ENCODE data around the gene ATG9B. TPM values are rescaled to one million over a fixed set of nuclear protein-coding genes. Genes with fewer than 3 reads are reported as not detected.
A peak's percentile ranks its signal among the peaks of the same experiment; 100 is the strongest.

ATG9B gene
- total and polyA plus RNA-seq, 2 of the 13 experiments (the other 11 are each of a cell fraction or from before 2014, with no cell fraction given): 0.24 TPM; not detected in 1

DNA sequence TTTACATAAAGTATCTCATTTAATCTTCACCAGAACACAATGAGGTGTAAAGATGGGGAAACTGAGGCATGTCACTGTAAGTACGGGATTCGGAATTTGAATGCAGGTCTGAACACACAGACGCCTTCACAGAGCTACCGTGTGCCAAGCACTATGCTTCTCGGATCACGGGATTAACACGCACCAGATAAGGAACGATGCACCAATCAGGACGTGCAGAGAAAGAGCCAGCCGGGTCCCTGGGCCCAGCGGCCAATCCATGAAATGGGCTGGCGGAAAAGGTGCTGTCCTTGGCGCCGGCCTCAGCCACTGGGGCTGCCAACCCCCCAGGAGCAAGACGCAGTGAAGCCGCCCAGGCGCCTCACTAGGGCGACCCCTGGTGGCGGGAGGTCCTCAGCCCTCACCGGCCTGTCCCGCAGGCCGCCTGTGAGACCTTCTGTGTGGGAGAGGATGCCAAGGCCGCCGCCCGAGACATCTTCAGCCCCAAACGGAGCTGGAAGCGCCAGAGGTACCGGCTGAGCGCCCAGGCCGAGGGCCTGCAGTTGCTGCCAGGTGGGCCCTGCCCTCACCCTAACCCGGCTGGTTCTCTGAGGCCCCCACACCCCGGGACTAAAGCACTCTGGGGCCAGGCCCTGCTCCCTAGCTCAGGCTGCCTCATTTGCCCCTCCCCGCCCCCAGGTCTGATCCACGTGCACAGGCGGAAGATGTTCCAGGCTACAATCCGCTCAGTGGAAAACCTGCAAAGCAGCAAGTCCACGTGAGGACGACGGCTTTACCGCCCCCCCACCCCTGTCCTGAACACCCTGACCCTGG, 15.6 kb downstream of the ATG9B start:
- Histone ChIP-seq H3K4me2 (ENCODE audit: low read depth, low read length) (peak overlapping the region; percentile 98), H3K9ac (ENCODE audit: insufficient read depth, low read depth, low read length) (peak overlapping the region; percentile 28; the same call in 1 of the 2 replicates), H3K4me1 (ENCODE audit: insufficient read depth, low read length) (peaks cover 96% of the 10 kb centered on the region), H2AFZ (ENCODE audit: low read length) (no peak overlapping the region), H3K4me3 (replicated peaks in 1 of 3; ENCODE audit: insufficient read depth in 1 of 3, low read depth in 2 of 3, low read length in 3 of 3) (peak overlapping the region; percentile 5 to 77 (median 62); a peak in 4 of 6 replicates), H3K36me3 (replicated peaks in 1 of 2; ENCODE audit: control insufficient read depth in 1 of 2, insufficient read depth in 2 of 2, low read length in 2 of 2) (no peaks in the 10 kb centered on the region), H4K20me1 (ENCODE audit: insufficient read depth, low read length) (no peaks in the 10 kb centered on the region), H3K27me3 (ENCODE audit: control insufficient read depth in 1 of 2, insufficient read depth in 2 of 2, low read length in 2 of 2) (peaks cover 0 to 2% of the 10 kb centered on the region in 2 experiments; a peak in 1 of 5 replicates), H3K27ac (ENCODE audit: extremely low read length, insufficient read depth, low read length) (no peak overlapping the region), H3K9me3 (ENCODE audit: low read length) (no peaks in the 10 kb centered on the region), H3K79me2 (ENCODE audit: insufficient read depth, low read length) (no peaks in the 10 kb centered on the region)
- ChIA-PET CTCF (ENCODE audit: low intra/inter-chr PET ratio, low total read pairs) (no interaction called here), POLR2A (interaction anchor here (1.6 to 5.2 kb wide), 5 partner anchors 11 to 77 kb away, joined by 6 to 31 read pairs (median 6); partner anchors contain the start of genes ABCB8 and CDK5)
- 62% methylated on average over 6 of the region's 40 CpGs for WGBS (ENCODE audit: low lambda C conversion rate)
- FAIRE-seq (no peak), DNase-seq (ENCODE audit: low spot score) (peak; percentile 47), ATAC-seq (peak; percentile 62)
- intact Hi-C loops (cut with micrococcal nuclease; ENCODE audit: unreplicated experiment) (no loop called here), in situ Hi-C loops (cut with HindIII; ENCODE audit: extremely low pct_ligation_motif_present, low pct_unique_long_range_greater_than_20kb) (no loop called here)
- no TSS peak for BruUV-seq (replicated peaks)
- TF ChIP-seq ZNF138 (CRISPR knock-in tag; IDR thresholded peaks at IDR 0.05; ENCODE audit: low read depth) (no peak), ZBTB8A (CRISPR knock-in tag; IDR thresholded peaks at IDR 0.05; ENCODE audit: borderline replicate concordance, low read depth) (no peak), ZNF383 (CRISPR knock-in tag; IDR thresholded peaks at IDR 0.05; ENCODE audit: borderline replicate concordance) (no peak), ZFY (CRISPR knock-in tag; IDR thresholded peaks at IDR 0.05) (peak; percentile 82), ARNT2 (CRISPR knock-in tag; IDR thresholded peaks at IDR 0.05; ENCODE audit: low read depth) (no peak), ISL2 (CRISPR knock-in tag; IDR thresholded peaks at IDR 0.05) (no peak), RCOR2 (CRISPR knock-in tag; IDR thresholded peaks at IDR 0.05) (peak; percentile 53; the same call in 1 of the 2 replicates), ZNF557 (CRISPR knock-in tag; IDR thresholded peaks at IDR 0.05) (no peak), NR3C1 (CRISPR knock-in tag; IDR thresholded peaks at IDR 0.05) (no peak), ZMYM4 (CRISPR knock-in tag; IDR thresholded peaks at IDR 0.05) (peak; percentile 95)
- TF ChIP-seq, protein P1, sequence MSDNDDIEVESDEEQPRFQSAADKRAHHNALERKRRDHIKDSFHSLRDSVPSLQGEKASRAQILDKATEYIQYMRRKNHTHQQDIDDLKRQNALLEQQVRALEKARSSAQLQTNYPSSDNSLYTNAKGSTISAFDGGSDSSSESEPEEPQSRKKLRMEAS (IDR thresholded peaks at IDR 0.05): peak; percentile 58
- TF ChIP-seq, protein P2, sequence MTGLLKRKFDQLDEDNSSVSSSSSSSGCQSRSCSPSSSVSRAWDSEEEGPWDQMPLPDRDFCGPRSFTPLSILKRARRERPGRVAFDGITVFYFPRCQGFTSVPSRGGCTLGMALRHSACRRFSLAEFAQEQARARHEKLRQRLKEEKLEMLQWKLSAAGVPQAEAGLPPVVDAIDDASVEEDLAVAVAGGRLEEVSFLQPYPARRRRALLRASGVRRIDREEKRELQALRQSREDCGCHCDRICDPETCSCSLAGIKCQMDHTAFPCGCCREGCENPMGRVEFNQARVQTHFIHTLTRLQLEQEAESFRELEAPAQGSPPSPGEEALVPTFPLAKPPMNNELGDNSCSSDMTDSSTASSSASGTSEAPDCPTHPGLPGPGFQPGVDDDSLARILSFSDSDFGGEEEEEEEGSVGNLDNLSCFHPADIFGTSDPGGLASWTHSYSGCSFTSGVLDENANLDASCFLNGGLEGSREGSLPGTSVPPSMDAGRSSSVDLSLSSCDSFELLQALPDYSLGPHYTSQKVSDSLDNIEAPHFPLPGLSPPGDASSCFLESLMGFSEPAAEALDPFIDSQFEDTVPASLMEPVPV (CRISPR knock-in tag; IDR thresholded peaks at IDR 0.05): peak; percentile 50; the same call in 1 of the 2 replicates
- TF ChIP-seq, protein P3, sequence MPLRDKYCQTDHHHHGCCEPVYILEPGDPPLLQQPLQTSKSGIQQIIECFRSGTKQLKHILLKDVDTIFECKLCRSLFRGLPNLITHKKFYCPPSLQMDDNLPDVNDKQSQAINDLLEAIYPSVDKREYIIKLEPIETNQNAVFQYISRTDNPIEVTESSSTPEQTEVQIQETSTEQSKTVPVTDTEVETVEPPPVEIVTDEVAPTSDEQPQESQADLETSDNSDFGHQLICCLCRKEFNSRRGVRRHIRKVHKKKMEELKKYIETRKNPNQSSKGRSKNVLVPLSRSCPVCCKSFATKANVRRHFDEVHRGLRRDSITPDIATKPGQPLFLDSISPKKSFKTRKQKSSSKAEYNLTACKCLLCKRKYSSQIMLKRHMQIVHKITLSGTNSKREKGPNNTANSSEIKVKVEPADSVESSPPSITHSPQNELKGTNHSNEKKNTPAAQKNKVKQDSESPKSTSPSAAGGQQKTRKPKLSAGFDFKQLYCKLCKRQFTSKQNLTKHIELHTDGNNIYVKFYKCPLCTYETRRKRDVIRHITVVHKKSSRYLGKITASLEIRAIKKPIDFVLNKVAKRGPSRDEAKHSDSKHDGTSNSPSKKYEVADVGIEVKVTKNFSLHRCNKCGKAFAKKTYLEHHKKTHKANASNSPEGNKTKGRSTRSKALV (CRISPR knock-in tag; IDR thresholded peaks at IDR 0.05): peak; percentile 26; the same call in 1 of the 2 replicates
- TF ChIP-seq, protein P4, sequence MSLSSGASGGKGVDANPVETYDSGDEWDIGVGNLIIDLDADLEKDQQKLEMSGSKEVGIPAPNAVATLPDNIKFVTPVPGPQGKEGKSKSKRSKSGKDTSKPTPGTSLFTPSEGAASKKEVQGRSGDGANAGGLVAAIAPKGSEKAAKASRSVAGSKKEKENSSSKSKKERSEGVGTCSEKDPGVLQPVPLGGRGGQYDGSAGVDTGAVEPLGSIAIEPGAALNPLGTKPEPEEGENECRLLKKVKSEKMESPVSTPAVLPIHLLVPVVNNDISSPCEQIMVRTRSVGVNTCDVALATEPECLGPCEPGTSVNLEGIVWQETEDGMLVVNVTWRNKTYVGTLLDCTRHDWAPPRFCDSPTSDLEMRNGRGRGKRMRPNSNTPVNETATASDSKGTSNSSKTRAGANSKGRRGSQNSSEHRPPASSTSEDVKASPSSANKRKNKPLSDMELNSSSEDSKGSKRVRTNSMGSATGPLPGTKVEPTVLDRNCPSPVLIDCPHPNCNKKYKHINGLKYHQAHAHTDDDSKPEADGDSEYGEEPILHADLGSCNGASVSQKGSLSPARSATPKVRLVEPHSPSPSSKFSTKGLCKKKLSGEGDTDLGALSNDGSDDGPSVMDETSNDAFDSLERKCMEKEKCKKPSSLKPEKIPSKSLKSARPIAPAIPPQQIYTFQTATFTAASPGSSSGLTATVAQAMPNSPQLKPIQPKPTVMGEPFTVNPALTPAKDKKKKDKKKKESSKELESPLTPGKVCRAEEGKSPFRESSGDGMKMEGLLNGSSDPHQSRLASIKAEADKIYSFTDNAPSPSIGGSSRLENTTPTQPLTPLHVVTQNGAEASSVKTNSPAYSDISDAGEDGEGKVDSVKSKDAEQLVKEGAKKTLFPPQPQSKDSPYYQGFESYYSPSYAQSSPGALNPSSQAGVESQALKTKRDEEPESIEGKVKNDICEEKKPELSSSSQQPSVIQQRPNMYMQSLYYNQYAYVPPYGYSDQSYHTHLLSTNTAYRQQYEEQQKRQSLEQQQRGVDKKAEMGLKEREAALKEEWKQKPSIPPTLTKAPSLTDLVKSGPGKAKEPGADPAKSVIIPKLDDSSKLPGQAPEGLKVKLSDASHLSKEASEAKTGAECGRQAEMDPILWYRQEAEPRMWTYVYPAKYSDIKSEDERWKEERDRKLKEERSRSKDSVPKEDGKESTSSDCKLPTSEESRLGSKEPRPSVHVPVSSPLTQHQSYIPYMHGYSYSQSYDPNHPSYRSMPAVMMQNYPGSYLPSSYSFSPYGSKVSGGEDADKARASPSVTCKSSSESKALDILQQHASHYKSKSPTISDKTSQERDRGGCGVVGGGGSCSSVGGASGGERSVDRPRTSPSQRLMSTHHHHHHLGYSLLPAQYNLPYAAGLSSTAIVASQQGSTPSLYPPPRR (CRISPR knock-in tag; IDR thresholded peaks at IDR 0.05; ENCODE audit: borderline replicate concordance): 0 out of 2 replicates have a peak, but pooled peaks have one; percentile 41
